HG02840 (cell line): ENCODE results near the gene MYO7A.

Experiments used
- ATAC-seq: cut with Tn5 transposase; IDR thresholded peaks from one replicate; pipeline ENCODE4 v1.9.1; 2021; ENCODE audit warnings: mild to moderate bottlenecking, moderate library complexity, moderate number of reproducible peaks; ENCODE audit not compliant: unreplicated experiment, low FRiP score

Gene MYO7A

DNA sequence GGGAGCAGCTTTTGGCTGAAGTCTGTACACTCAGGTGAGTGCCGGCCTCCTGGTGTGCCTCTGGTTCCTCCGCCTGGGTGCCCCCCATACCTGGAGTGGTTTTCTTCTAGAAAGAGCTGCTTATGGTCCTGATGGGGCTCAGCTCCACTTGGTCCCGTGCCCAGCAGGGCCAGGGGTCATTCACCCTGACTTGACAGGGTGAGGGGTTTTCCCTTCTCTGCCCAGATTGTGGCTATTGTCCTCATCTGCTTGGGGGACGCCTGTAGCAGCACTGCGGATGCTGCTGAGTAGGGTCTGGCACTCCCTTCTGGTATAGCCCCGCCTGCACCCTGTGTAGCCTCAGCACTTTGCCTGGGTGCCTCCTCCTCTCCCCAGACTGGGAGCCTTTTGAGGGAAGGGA, 17.2 kb upstream of the MYO7A start:
- ATAC-seq: no peak

DNA sequence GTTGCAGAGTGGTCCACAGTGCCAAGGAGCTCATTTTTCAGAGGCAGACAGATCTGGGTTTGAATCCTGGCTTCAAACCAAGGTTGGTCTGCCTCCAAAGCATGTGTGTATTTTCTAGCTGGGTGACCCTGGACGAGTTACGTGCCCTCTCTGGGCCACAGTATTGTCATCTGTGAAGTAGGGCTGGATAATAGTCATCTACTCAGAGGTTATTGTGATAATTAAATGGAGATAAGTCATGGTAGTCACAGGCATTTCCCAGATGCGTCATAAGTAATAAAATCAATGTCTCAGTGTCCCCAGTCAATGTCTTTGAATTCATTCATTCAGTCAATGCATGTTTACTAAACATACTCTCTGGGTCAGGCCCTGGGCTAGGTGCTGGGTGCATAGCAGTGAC, 16.8 kb upstream of the MYO7A start:
- no peak for ATAC-seq

DNA sequence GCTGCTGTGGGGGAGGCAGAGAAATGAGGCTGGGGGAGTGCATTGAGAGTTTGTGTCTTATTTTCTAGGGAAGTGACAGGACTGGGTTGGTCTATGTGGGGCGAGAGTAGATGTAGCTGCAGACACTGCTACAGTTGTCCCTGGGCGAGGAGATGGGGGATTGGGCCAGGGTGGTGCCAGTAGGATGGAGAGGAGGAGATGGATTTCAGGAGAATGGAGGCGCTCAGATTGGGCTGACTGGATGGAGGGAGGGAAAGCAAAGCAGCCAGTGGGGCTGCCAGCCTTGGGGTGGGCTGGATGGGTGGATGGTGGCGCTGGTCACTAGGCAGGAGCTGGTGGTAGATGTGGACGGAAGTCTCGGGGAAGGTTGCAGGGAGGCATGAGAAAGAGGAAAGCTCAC, 16.1 kb upstream of the MYO7A start:
- ATAC-seq: no peak

DNA sequence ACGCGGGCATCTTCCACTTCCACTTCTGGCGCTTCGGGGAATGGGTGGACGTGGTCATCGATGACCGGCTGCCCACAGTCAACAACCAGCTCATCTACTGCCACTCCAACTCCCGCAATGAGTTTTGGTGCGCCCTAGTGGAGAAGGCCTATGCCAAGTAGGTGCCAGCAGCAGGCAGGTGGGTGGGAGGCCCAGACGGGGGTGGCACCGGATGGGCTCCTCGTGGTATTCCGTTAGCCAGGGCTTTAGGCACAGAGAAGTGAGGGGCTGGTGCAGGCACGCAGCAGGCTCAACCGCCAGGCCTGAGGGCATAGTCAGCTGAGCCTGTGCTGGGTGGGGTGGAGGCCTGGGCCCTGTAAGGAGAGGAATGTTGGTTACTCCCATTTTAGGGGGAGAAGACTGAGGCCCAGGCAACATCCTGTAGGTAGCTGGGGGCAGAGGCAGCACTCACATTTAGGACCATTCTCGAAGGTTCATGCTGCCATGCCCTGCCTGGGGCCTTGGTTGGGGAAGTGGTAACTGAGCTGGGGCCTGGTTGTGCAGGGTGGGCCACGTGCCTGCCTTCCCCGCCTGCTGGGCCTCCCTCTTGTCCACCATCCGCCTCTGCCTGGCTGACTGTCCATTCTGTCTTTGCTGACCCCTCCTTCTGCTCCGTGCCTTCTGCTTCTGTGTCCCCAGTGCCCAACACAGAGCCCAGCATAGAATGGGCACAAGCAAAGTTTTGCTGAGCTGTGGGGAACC, 15.2 kb upstream of the MYO7A start:
- ATAC-seq: no peak

DNA sequence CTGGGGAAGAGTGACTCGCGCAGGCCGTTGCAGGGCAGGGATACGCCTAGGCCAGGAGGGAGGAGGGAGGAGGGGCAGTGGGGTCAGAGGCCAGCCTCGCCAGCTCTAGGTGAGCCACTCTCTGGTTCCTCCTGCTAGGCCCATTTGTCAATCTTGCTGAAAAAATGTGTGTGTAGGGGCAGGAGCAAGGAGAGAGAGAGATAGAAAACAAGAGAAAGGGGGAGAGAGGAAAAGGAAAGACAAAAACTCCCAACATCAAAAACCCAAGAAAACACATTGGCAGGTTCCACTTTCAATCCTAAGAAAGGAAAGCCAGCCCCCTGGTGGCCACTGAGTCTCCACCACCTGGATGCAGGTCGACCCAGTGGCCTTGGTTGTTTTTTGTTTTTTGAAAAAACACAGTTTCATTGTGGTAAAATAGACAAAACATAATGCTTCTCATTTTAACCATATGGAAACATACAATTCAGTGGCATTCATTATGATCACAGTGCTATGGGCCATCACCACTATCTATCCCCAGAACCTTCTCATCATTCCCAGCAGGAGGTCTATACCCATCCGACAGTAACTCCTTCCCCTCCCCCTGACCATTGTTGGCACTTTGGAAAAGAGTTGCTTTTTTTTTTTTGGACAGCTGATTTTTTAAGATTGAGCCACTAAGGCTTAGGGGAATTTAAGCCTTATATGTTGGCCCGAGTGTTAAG, 14.5 kb upstream of the MYO7A start:
- no peak for ATAC-seq

DNA sequence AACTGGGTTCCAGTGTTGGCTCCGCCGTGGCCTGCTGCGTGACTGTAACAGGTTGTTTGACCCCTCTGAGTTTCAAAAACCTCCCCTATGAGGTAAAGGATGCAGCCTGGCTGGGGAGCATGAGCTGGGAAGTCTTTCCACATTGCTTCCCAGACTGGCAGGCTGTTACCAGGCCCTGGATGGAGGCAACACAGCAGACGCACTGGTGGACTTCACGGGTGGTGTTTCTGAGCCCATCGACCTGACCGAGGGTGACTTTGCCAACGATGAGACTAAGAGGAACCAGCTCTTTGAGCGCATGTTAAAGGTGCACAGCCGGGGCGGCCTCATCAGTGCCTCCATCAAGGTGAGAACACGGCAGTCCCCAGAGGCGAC, 14.0 kb upstream of the MYO7A start:
- no peak for ATAC-seq

DNA sequence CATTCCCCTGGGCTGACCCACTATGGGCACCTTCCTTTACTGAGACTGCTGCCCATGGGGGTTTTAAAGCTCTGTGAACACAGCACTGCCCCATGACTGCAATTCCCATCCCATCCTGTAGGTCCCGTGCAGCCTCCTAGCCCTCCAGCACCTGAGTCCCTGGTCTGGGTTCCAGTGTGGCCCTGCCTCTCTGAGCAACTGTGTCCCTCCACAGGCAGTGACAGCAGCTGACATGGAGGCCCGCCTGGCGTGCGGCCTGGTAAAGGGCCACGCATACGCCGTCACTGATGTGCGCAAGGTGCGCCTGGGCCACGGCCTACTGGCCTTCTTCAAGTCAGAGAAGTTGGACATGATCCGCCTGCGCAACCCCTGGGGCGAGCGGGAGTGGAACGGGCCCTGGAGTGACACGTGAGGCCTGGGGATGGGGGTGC, 12.8 kb upstream of the MYO7A start:
- ATAC-seq: no peak

DNA sequence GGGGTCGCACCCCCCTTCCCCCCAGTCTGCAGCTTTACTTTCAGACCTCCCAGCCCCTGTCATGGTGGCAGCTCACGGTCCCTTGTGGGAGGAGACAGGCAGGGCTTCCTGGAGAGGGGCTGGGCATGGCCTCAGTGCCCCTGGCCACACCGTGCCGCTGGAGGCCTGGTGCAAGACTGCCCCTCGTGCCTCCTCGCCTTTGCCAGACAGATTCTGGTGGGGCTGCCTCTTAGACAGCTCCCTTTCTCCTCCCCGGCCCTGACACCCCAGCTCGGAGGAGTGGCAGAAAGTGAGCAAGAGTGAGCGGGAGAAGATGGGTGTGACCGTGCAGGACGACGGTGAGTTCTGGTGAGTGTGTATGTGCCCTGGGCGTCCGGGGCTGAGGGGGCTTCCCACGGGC, 12.1 kb upstream of the MYO7A start:
- no peak for ATAC-seq

DNA sequence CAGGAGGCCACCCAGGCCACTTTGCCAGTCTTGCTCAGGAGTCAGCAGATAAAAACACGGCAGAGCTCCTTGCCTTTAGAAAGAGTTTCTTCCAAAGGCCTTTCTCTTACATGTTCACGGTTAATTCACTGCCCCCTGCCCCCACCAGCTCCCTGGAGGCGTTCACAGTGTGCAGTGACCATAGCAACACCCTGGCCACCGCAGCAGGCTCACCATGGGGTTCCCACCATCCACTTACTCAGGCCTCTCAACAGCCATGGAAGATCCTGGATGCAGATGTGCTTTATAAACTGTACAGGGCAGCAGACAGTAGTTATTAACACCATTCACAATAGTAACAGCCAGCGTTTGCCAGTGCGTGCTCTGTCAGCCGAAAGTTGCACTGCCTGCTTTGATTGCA, 10.6 kb upstream of the MYO7A start:
- ATAC-seq: no peak

DNA sequence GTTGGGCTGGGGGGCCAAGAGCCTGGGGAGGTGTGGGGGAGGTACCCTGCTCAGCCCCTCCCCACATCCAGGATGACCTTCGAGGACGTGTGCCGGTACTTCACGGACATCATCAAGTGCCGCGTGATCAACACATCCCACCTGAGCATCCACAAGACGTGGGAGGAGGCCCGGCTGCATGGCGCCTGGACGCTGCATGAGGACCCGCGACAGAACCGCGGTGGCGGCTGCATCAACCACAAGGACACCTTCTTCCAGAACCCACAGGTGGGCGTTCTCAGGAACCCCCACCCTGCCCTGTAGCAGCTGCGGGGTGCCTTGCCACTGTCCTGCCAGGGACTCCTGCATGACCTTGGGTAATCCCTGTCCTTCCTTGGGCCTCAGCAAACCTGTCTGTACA, 10.0 kb upstream of the MYO7A start:
- ATAC-seq: no peak

DNA sequence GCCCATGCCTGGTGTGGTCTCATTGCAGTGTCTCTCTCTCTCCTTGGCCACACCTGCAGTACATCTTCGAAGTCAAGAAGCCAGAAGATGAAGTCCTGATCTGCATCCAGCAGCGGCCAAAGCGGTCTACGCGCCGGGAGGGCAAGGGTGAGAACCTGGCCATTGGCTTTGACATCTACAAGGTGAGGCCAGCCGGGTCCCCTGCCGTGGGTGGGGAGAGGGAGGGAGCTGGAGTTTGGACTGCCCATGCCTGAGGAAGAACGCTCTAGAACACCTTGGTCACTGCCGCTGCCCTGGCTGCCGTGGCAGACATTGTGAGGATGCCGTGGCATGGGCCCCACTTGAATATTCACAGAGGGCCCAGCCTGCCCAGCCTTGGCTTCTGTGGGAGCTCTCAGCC, 9.1 kb upstream of the MYO7A start:
- no peak for ATAC-seq

DNA sequence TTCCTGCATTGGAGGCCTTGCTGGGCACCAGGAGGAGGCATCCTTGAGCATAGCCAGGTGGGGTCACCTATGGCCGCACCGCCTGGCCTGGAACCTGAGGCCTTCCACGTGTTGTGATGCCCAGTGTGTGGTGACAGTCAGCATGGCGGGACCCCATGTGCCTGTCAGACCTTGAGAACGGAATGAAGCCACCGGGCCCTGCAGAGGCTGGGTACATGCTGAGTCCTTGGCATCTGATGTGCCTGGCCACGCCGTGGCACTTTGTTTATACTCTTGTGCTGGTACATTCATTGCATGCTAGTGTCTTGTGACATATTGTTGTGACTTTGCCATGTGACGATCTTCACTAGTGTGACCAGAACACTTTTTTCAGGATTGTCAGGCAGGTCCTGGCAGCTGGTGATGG, 8.5 kb upstream of the MYO7A start:
- no peak for ATAC-seq

DNA sequence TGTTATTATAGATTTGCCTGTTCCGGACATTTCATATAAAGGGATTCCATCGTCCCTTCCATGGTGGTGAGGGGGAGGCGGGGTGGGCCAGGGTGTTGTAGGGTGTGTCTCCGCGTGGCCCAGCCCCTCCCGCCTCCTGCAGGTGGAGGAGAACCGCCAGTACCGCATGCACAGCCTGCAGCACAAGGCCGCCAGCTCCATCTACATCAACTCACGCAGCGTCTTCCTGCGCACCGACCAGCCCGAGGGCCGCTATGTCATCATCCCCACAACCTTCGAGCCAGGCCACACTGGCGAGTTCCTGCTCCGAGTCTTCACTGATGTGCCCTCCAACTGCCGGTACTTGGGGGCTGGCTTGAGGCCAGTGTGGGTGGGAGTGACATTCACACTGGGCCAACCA, 7.5 kb upstream of the MYO7A start:
- no peak for ATAC-seq

DNA sequence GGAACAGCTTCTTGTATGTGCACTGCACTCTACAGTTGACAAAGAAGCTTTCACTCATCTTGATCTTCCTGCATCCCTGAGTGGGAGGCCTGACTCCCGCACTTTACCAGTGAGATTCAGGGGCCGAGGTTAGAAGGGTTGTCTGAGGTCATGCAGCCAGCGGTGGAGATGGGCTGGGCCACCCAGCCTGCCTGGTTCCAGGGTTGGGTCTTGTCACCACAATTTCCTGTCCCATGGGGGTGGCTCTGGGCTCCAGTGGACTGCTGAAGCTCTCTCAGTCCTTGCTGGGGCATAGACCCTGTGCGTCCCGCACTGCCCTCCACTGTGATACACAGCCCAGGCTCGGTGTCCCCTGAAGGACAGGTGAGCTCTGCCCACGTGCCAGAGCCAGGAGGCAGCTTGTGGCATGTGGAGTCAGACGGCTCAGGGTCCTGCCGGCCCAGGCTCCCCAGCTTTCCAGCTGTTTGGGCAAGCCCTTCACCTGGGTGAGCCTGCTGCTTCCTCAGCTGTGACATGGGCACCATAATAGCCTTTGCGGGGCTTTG, 6.9 kb upstream of the MYO7A start:
- no peak for ATAC-seq

DNA sequence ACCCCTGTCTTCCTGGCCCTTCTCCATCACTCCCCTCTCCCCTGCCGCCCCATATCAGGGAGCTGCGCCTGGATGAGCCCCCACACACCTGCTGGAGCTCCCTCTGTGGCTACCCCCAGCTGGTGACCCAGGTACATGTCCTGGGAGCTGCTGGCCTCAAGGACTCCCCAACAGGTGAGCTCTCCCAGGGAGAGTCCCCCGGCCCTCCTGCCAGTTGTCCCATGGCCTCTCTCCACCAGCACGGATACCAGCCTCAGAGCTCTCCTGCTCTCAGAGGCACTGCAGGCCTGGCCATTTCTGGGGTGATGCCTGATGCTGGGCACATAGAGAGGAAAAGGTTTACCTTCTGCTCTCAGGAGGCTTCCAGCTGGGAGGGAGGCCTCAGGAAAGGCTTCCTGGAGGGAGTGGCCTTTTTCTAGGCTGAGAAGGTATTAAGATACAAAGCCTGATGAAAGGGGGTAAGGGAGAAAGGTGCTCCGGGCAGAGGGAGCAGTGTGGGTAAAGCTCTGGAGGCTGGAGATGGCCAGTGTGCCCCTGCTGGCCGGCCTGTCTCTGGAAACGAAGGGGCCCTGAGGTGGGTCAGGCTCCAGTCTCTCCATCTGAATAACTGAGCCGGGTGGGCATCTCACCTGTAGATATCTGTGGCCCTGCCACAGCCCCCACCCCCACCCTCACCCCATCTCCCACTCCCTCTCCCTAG, 6.0 kb upstream of the MYO7A start:
- ATAC-seq: no peak

DNA sequence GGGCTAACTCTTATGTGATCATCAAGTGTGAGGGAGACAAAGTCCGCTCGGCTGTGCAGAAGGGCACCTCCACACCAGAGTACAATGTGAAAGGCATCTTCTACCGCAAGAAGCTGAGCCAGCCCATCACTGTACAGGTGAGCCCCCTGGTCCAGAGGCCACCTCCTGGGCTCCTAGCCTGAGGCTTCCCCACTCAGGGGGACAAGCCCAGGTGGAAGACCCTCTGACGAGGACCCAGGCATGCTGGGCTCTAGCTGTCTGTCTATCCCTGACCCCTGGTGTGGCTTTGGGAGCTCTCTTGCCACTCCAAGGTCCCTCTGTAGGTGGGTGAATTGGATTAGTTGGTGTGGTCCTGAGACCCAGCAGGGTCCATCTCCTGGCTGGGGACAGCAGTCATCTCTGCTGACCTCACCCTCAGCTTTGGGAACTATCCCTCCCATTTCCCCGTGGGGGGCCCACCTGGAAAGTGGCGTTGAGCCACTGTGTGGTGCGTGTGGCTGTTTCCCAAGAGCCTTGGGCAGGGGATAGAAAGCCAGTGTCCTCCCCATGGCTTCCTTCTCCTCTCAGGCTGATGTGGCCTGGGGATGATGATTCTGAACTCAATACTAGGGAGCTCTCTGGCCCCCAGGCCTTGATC, 5.4 kb upstream of the MYO7A start:
- ATAC-seq: no peak

DNA sequence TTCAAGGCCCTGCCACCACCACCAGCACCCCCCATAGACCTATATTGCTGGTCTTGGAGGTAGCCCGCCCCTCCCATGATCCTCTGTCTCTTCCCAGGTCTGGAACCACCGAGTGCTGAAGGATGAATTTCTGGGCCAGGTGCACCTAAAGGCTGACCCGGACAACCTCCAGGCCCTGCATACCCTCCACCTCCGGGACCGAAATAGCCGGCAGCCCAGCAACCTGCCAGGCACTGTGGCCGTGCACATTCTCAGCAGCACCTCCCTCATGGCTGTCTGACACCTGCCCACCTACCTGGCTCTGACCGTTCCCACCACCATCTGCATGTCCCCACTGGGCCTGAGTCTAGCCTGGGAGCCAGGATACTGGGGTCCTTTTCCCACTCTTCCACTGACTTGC, 4.5 kb upstream of the MYO7A start:
- no peak for ATAC-seq

DNA sequence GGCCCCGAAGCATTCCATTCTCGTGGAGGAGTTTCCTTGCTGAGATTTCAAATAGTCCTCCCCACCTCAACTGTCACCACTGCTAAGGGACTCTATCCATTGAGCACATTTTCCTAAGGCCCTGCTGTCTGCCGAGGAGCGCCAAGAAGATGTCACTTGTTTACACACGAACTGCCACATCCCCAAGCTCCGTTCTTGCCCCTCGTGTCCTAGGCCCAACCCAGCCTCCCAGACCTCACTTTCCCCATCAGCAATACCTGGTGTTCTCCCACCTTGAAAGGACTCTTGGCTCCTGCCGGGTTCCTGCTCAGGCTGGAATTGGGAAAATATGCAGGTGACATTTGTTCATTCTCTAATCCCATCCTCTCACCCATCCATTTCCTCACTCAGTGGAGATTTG, 4.0 kb upstream of the MYO7A start:
- ATAC-seq: no peak

DNA sequence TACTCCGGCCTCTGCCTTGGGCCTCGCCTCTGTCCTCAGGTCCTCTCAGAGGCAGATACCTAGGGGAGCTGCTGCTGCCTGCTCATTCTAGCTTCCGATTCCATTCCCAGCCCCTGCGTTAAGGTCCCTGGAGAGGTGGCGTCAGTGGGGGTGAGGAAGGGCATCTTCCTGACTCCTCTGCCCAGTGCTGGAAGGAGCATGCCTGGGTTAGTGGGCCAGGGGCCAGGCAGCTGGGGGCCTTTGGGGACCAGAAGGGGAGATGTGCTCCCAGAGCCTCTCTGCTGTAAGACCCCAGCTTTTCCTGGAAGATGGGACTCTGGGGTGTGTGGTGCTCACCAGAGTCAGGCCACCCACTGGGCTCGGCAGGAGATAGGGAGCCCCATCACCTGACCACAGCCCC, 3.6 kb upstream of the MYO7A start:
- no peak for ATAC-seq

DNA sequence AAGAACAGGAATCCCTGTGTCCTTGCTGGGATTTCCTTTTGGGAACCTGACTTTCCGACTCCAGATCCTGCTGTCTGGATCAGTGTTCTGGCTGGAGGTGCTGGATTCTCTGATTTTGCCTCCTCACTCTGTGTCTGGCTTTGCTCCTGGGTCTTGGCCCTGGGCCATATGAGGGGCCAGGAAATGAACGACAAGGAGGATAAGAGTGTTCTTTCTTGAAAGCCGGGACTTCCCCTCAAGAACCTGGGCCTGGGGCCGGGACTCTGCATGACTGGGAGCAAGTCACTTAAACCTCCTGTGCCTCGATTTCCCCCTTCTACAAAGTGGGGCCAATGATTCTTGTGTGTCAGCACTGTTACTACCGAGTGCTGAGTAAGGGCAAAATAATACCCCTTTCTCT, 2.9 kb upstream of the MYO7A start:
- ATAC-seq: no peak

DNA sequence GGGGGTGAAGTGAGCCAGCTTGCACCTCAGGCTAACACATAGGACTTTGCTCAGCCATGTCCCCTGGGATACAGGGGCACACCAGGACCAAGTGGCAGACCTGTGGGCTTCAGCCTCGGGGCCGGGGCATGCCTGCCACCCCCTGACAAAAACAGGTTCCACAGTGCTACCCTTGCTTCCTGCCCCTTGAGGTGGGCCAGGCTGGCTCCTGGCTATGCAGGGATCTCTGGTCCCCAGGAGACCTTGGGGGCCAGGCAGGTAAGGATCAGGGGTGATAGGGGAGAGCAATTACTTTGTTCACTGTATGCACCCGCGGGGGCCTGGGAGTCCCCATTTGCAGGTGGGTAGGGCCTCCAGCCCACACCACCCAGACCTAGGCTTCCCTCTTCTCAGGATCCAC, 2.4 kb upstream of the MYO7A start:
- no peak for ATAC-seq
